GM19397 (cell line): ENCODE results near the gene SH3BP2.

Experiments
- ATAC-seq: cut with Tn5 transposase; IDR thresholded peaks from one replicate; pipeline ENCODE4 v1.9.1; 2021; ENCODE audit warnings: mild to moderate bottlenecking, moderate library complexity; ENCODE audit not compliant: unreplicated experiment

The SH3BP2 gene

GRCh38 chr4:2869659-2870058 is 76.8 kb downstream of the SH3BP2 start:
- no peak for ATAC-seq

DNA sequence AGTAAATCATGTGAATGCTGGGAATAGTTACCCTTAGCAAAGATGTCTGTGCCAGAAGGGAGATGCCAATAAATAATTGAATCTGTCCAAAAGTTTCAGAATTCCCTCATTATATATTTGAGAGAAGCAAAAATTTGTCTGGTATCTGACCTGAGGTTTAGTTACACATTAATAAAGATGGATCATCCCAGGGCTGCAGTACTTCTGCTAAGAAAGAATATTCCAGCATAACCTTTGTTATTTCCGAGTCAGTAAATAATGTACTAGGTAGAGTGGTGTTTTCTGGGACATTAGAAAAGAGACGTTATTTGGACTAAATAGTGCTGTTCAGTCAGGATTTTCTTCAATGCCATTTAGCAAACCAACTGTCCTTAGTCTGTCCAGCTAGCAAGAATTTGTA is 77.2 kb downstream of the SH3BP2 start:
- ATAC-seq, result no peak

DNA sequence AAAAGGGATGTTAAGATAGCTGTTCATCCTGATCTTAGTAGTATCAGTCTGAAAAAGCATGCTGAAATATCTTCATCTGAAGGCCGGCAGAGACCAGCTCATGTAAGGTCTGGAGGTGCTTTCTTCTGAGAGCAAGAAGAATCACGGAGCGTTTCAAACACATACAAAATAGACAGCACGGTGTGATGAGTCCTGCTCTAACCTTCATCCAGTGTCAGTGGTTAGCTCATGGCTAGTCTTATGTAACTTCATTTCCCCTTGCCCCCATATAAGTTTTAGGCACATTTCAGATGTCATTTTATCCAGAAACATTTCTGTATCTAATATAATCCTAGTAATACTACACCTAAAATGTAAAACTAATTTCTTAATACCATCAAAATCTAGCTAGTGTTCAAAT is 78.6 kb downstream of the SH3BP2 start:
- ATAC-seq, result no peak

DNA sequence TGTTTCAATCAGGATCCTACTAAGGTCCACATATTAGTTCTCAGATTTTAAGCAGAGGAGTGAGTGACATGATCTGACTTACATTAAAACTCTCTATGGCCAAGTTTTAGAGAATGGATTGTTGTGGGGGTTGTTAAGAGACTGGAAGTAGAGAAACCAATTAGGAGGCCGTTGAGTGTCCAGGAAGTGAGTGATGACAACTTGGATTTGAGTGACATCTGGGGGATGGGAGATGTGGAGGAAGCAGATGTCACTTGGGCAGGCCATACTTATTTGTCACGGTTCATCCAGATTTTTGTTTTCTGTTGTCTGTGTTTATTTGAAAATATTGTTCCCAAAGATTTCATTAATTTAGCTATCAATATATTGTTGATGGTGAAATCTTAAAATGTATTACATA is 79.0 kb downstream of the SH3BP2 start:
- ATAC-seq, result no peak

DNA sequence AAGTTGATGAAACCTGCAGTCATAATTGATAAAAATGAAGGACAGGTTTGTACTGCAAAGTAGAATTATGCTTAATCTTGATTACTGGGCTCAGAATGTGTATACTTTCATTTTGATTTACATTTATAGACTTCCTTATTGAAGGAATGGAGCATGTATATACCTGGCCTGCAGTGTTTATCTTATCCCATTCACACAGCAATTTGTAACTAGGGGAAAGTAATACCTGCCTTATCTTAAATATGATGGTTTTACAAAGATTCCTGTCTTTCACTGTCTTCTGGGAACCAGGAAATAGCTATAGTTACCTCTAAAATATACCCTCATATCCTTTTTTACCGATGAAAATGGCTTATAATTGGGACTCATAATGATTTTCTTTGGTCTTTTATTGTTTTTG is 80.4 kb downstream of the SH3BP2 start:
- no peak for ATAC-seq

DNA sequence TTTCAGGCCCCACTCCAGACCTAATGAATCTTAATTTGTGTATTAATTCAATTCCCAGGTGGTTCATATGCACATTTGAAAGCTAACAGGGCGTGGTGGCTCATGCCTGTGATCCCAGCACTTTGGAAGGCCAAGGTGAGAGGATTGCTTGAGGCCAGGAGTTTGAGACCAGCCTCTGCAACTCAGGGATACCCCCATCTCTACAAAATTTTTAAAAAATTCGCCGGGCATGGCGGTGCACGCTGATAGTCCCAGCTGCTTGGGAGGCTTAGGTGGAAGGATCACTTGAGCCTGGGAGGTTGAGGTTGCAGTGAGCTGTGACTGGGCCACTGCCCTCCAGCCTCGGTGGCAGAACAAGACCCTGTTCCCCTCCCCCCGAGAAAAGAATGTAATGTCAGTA is 82.0 kb downstream of the SH3BP2 start:
- ATAC-seq, result no peak

DNA sequence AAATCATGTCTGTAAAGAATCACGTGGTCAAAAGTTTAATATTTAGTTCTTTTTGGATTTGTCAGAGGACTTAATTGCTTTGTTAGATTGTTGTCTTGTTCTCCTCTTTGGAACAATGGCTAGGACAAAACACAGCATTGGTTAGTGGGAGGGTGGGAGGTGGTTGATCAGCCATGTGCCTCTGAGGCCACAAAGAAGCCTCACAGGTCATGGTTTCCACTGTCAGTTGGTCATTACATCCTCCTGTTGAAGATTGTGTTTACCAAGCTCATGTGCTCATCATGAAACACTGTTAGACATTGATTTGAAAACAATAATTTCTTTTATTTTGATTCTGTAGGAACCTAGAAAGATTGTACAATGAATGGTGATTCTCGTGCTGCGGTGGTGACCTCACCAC is 82.7 kb downstream of the SH3BP2 start:
- ATAC-seq, result no peak

- ATAC-seq, result no peak
Measured at GRCh38 chr4:2878346-2878745, 85.5 kb downstream of the SH3BP2 start.

GRCh38 chr4:2879026-2879425 is 86.1 kb downstream of the SH3BP2 start:
- no peak for ATAC-seq

DNA sequence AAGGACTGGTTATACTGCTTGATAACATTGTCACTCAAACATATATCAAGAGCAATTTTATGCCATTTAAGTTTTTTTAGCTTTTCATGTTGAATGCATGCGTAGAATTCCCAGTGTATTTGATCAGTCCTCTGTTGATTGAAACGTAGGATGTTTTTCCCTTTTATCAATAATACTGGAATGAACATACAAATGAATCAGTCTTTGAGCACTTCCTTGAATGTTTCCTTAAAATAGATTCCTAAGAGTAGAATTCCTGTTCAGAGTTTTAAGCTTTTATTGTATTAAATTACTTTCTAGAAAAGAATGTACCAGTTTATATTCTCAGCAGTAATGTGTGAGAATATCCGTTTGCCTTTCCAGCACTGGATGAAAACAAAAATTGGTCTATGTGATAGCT is 88.5 kb downstream of the SH3BP2 start:
- ATAC-seq, result no peak

DNA sequence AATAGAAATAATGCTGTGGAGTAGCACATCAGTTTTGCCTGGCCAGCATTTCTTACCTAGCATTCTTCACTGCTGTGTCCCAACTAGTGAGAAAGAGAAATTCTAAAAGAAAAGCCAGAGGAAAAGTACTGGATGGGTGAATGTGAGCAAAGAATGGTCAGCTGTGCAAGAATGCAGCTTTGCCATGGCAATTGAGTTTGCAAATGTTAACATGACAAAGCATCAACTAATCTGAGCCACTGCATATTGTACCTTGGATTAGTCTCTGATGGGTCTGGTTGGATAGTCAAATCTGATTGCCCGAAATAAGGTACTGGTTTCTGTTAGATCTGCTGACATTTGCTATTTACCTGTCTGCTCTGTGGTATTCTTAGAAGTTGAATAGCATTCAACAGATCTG is 89.5 kb downstream of the SH3BP2 start:
- no peak for ATAC-seq

DNA sequence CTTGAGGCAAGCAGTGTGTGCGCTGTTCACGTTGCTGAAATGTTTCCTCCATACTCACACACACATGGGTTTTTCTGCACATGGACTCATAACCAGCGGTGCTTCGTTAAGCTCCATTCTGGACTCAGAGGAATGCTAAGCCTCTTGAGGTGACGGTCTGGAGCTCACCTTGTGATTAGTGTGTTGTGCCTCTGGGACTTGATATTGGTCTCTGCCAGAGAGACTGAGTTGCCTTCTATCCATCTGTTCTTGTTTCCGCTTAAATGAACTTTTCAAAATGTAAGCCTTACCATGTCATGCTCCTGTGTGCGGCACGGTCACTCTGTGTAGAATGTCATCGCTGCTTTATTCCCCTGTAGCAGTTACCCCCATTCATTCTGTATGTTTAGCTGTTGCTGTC is 93.3 kb downstream of the SH3BP2 start:
- ATAC-seq, result no peak

DNA sequence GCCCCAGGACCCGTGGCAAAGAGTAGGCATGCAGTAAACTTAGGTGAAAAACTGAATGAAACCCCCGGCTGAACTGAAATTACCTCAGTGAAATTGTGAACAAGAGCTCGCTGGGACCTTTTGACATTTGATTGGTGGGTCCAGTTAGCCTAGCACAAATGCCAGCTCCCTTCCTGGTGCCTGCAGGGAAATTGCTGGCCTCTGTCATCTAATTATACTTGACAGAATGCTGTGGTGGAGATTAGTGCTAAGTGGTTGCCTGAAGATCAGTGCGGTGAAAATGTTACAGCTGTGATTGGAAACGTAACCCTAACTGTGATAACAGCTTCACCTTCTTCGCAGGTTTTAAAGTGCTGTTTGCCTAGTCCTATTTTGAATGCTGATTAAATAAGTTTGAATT is 93.7 kb downstream of the SH3BP2 start:
- ATAC-seq, result no peak

- no peak for ATAC-seq
Measured at GRCh38 chr4:2887343-2887742, 94.5 kb downstream of the SH3BP2 start.

GRCh38 chr4:2888886-2889285 is 96.0 kb downstream of the SH3BP2 start:
- no peak for ATAC-seq
